ENCODE results near the gene MRPS10. TPM values are rescaled to one million over a fixed set of nuclear protein-coding genes. Genes with fewer than 3 reads are reported as not detected.

The MRPS10 gene
- polyA plus RNA-seq = 10 to 100 TPM; 38.3 to 47.3 TPM

GRCh38 chr6:42217519-42218367 lies at the start of gene MRPS10:
MRPS10 (minus strand) TSS chr6:42217861; CDS start chr6:42217849, 12 bp downstream.
- H3K27me3 ChIP-seq (ENCODE audit: control insufficient read depth in 1 of 2, insufficient read depth in 2 of 2, low read length in 2 of 2) = no peaks in the 10 kb centered on the region
- H3K27ac ChIP-seq (ENCODE audit: low read depth in 2 of 2, low read length in 1 of 2) = peak within 1 kb of the TSS; percentile 86 to 91
- WGBS, 2 donors = 10 to 11% methylated on average over 29 of the region's 29 CpGs

GRCh38 chr6:42266538-42266937 lies 48.9 kb upstream of the MRPS10 start:
- H3K4me1 ChIP-seq (ENCODE audit: control insufficient read depth in 2 of 2, insufficient read depth in 2 of 2, low read length in 1 of 2) = peaks cover 0 to 3% of the 10 kb centered on the region in 2 donors
- H3K4me3 ChIP-seq (ENCODE audit: low read depth in 1 of 2, low read length in 2 of 2) = no peak overlapping the region
- H3K36me3 ChIP-seq (ENCODE audit: control insufficient read depth in 2 of 2, insufficient read depth in 2 of 2, low read length in 1 of 2) = peaks cover 5 to 20% of the 10 kb centered on the region in 2 donors
- no peaks in the 10 kb centered on the region for H3K9me3 ChIP-seq (ENCODE audit: control insufficient read depth in 2 of 2, insufficient read depth in 1 of 2, low read depth in 1 of 2, low read length in 1 of 2)
- 74 to 82% methylated on average over 1 of the region's 1 CpG for WGBS, 2 donors
- no peaks in the 10 kb centered on the region for H3K27me3 ChIP-seq (ENCODE audit: control insufficient read depth in 1 of 2, insufficient read depth in 2 of 2, low read length in 2 of 2)
- no peak overlapping the region for H3K27ac ChIP-seq (ENCODE audit: low read depth in 2 of 2, low read length in 1 of 2)

More at GRCh38 chr6:42217519-42218367, at the start of gene MRPS10:
- Histone ChIP-seq H3K36me3 (ENCODE audit: control insufficient read depth in 2 of 2, insufficient read depth in 2 of 2, low read length in 1 of 2) (peaks cover 0 to 3% of the 10 kb centered on the region in 2 donors), H3K4me3 (ENCODE audit: low read depth in 1 of 2, low read length in 2 of 2) (peak within 1 kb of the TSS; percentile 61 to 94), H3K9me3 (ENCODE audit: control insufficient read depth in 2 of 2, insufficient read depth in 1 of 2, low read depth in 1 of 2, low read length in 1 of 2) (no peaks in the 10 kb centered on the region), H3K4me1 (ENCODE audit: control insufficient read depth in 2 of 2, insufficient read depth in 2 of 2, low read length in 1 of 2) (peaks cover 0 to 9% of the 10 kb centered on the region in 2 donors)

GRCh38 chr6:42264852-42265390 lies 47.3 kb upstream of the MRPS10 start:
- WGBS, 2 donors = 83 to 88% methylated on average over 5 of the region's 5 CpGs
- Histone ChIP-seq H3K4me3 (ENCODE audit: low read depth in 1 of 2, low read length in 2 of 2) (no peak overlapping the region), H3K4me1 (ENCODE audit: control insufficient read depth in 2 of 2, insufficient read depth in 2 of 2, low read length in 1 of 2) (peaks cover 4 to 5% of the 10 kb centered on the region in 2 donors), H3K27ac (ENCODE audit: low read depth in 2 of 2, low read length in 1 of 2) (no peak overlapping the region), H3K9me3 (ENCODE audit: control insufficient read depth in 2 of 2, insufficient read depth in 1 of 2, low read depth in 1 of 2, low read length in 1 of 2) (no peaks in the 10 kb centered on the region), H3K27me3 (ENCODE audit: control insufficient read depth in 1 of 2, insufficient read depth in 2 of 2, low read length in 2 of 2) (no peaks in the 10 kb centered on the region), H3K36me3 (ENCODE audit: control insufficient read depth in 2 of 2, insufficient read depth in 2 of 2, low read length in 1 of 2) (peaks cover 5 to 20% of the 10 kb centered on the region in 2 donors)

GRCh38 chr6:42264162-42264851 lies 46.6 kb upstream of the MRPS10 start:
- Histone ChIP-seq H3K4me1 (ENCODE audit: control insufficient read depth in 2 of 2, insufficient read depth in 2 of 2, low read length in 1 of 2) (peaks cover 4 to 5% of the 10 kb centered on the region in 2 donors), H3K27me3 (ENCODE audit: control insufficient read depth in 1 of 2, insufficient read depth in 2 of 2, low read length in 2 of 2) (no peaks in the 10 kb centered on the region), H3K36me3 (ENCODE audit: control insufficient read depth in 2 of 2, insufficient read depth in 2 of 2, low read length in 1 of 2) (peaks cover 5 to 16% of the 10 kb centered on the region in 2 donors), H3K27ac (ENCODE audit: low read depth in 2 of 2, low read length in 1 of 2) (no peak overlapping the region), H3K9me3 (ENCODE audit: control insufficient read depth in 2 of 2, insufficient read depth in 1 of 2, low read depth in 1 of 2, low read length in 1 of 2) (no peaks in the 10 kb centered on the region), H3K4me3 (ENCODE audit: low read depth in 1 of 2, low read length in 2 of 2) (no peak overlapping the region)
- whole genome bisulfite sequencing, 2 donors = 70 to 75% methylated on average over 10 of the region's 10 CpGs

- no peak overlapping the region for H3K27ac ChIP-seq (ENCODE audit: low read depth in 2 of 2, low read length in 1 of 2)
- 92% methylated on average over 23 to 24 of the region's 24 CpGs for WGBS, 2 donors
- H3K4me3 ChIP-seq (ENCODE audit: low read depth in 1 of 2, low read length in 2 of 2) = no peak overlapping the region
- H3K4me1 ChIP-seq (ENCODE audit: control insufficient read depth in 2 of 2, insufficient read depth in 2 of 2, low read length in 1 of 2) = peaks cover 4 to 5% of the 10 kb centered on the region in 2 donors
- no peaks in the 10 kb centered on the region for H3K27me3 ChIP-seq (ENCODE audit: control insufficient read depth in 1 of 2, insufficient read depth in 2 of 2, low read length in 2 of 2)
- H3K36me3 ChIP-seq (ENCODE audit: control insufficient read depth in 2 of 2, insufficient read depth in 2 of 2, low read length in 1 of 2) = peaks cover 3 to 13% of the 10 kb centered on the region in 2 donors
- H3K9me3 ChIP-seq (ENCODE audit: control insufficient read depth in 2 of 2, insufficient read depth in 1 of 2, low read depth in 1 of 2, low read length in 1 of 2) = no peaks in the 10 kb centered on the region
These were observed 45.6 kb upstream of the MRPS10 start for GRCh38 chr6:42263165-42263728.

- no peak overlapping the region for H3K4me3 ChIP-seq (ENCODE audit: low read depth in 1 of 2, low read length in 2 of 2)
- no peaks in the 10 kb centered on the region for H3K27me3 ChIP-seq (ENCODE audit: control insufficient read depth in 1 of 2, insufficient read depth in 2 of 2, low read length in 2 of 2)
- H3K4me1 ChIP-seq (ENCODE audit: control insufficient read depth in 2 of 2, insufficient read depth in 2 of 2, low read length in 1 of 2) = peaks cover 4 to 5% of the 10 kb centered on the region in 2 donors
- no peaks in the 10 kb centered on the region for H3K9me3 ChIP-seq (ENCODE audit: control insufficient read depth in 2 of 2, insufficient read depth in 1 of 2, low read depth in 1 of 2, low read length in 1 of 2)
- H3K36me3 ChIP-seq (ENCODE audit: control insufficient read depth in 2 of 2, insufficient read depth in 2 of 2, low read length in 1 of 2) = peaks cover 6 to 13% of the 10 kb centered on the region in 2 donors
- WGBS, 2 donors = 65 to 67% methylated on average over 11 of the region's 11 CpGs
- no peak overlapping the region for H3K27ac ChIP-seq (ENCODE audit: low read depth in 2 of 2, low read length in 1 of 2)
These were observed 43.3 kb upstream of the MRPS10 start for GRCh38 chr6:42260972-42261371.

- H3K9me3 ChIP-seq (ENCODE audit: control insufficient read depth in 2 of 2, insufficient read depth in 1 of 2, low read depth in 1 of 2, low read length in 1 of 2) = no peaks in the 10 kb centered on the region
- peaks cover 7 to 13% of the 10 kb centered on the region in 2 donors for H3K36me3 ChIP-seq (ENCODE audit: control insufficient read depth in 2 of 2, insufficient read depth in 2 of 2, low read length in 1 of 2)
- H3K4me1 ChIP-seq (ENCODE audit: control insufficient read depth in 2 of 2, insufficient read depth in 2 of 2, low read length in 1 of 2) = peaks cover 4 to 5% of the 10 kb centered on the region in 2 donors
- no peak overlapping the region for H3K4me3 ChIP-seq (ENCODE audit: low read depth in 1 of 2, low read length in 2 of 2)
- H3K27me3 ChIP-seq (ENCODE audit: control insufficient read depth in 1 of 2, insufficient read depth in 2 of 2, low read length in 2 of 2) = no peaks in the 10 kb centered on the region
- H3K27ac ChIP-seq (ENCODE audit: low read depth in 2 of 2, low read length in 1 of 2) = peak overlapping the region in 1 of 2 donors; percentile 51
- 68 to 73% methylated on average over 7 of the region's 7 CpGs for WGBS, 2 donors
These were observed 42.8 kb upstream of the MRPS10 start for GRCh38 chr6:42260396-42260888.

GRCh38 chr6:42259841-42260395 lies 42.3 kb upstream of the MRPS10 start:
- Histone ChIP-seq H3K36me3 (ENCODE audit: control insufficient read depth in 2 of 2, insufficient read depth in 2 of 2, low read length in 1 of 2) (peaks cover 12 to 14% of the 10 kb centered on the region in 2 donors), H3K4me1 (ENCODE audit: control insufficient read depth in 2 of 2, insufficient read depth in 2 of 2, low read length in 1 of 2) (peaks cover 4 to 5% of the 10 kb centered on the region in 2 donors), H3K27me3 (ENCODE audit: control insufficient read depth in 1 of 2, insufficient read depth in 2 of 2, low read length in 2 of 2) (no peaks in the 10 kb centered on the region), H3K27ac (ENCODE audit: low read depth in 2 of 2, low read length in 1 of 2) (no peak overlapping the region), H3K9me3 (ENCODE audit: control insufficient read depth in 2 of 2, insufficient read depth in 1 of 2, low read depth in 1 of 2, low read length in 1 of 2) (no peaks in the 10 kb centered on the region), H3K4me3 (ENCODE audit: low read depth in 1 of 2, low read length in 2 of 2) (no peak overlapping the region)
- WGBS, 2 donors = 81 to 86% methylated on average over 10 of the region's 10 CpGs

- Histone ChIP-seq H3K9me3 (ENCODE audit: control insufficient read depth in 2 of 2, insufficient read depth in 1 of 2, low read depth in 1 of 2, low read length in 1 of 2) (no peaks in the 10 kb centered on the region), H3K36me3 (ENCODE audit: control insufficient read depth in 2 of 2, insufficient read depth in 2 of 2, low read length in 1 of 2) (peaks cover 16 to 20% of the 10 kb centered on the region in 2 donors), H3K27me3 (ENCODE audit: control insufficient read depth in 1 of 2, insufficient read depth in 2 of 2, low read length in 2 of 2) (no peaks in the 10 kb centered on the region), H3K4me3 (ENCODE audit: low read depth in 1 of 2, low read length in 2 of 2) (no peak overlapping the region), H3K27ac (ENCODE audit: low read depth in 2 of 2, low read length in 1 of 2) (no peak overlapping the region), H3K4me1 (ENCODE audit: control insufficient read depth in 2 of 2, insufficient read depth in 2 of 2, low read length in 1 of 2) (peaks cover 2 to 5% of the 10 kb centered on the region in 2 donors)
- 94% methylated on average over 31 of the region's 31 CpGs for whole genome bisulfite sequencing, 2 donors
These were observed 41.6 kb upstream of the MRPS10 start for GRCh38 chr6:42259286-42259685.

Measured in esophagus (tissue), 2 donors.